ENCODE data around the gene PPP1R11. TPM values are rescaled to one million over a fixed set of nuclear protein-coding genes. Genes with fewer than 3 reads are reported as not detected.

The PPP1R11 gene
- total RNA-seq, 1 donor from 2014 or later: 8.9 TPM

DNA sequence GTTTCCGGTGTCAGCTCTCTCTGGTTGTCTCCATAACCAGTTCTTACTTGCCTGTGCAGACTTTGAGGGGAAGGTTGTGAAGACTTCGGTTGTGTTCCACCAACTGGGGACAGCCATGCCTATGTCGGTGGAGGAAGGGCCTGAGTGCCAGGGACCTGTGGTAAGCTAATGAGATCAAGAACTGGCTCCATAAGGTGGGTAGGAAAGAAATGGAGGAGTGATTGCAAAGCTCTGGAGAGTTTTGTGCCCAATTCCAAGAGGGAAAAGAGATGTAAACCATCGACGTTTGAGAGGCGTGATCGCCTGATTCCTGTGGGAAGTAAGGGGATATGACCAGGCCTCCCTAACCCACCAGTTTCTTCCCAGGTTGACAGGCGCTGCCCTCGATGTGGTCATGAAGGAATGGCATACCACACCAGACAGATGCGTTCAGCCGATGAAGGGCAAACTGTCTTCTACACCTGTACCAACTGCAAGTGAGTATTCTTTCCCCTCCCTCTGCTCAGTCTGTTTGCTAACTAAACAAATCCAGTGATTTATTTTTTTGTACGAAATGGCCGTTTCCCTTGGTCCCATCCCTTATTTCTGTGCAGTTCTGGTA, 5.0 kb upstream of the PPP1R11 start:
- DNase-seq (ENCODE audit: low spot score): no peak

DNA sequence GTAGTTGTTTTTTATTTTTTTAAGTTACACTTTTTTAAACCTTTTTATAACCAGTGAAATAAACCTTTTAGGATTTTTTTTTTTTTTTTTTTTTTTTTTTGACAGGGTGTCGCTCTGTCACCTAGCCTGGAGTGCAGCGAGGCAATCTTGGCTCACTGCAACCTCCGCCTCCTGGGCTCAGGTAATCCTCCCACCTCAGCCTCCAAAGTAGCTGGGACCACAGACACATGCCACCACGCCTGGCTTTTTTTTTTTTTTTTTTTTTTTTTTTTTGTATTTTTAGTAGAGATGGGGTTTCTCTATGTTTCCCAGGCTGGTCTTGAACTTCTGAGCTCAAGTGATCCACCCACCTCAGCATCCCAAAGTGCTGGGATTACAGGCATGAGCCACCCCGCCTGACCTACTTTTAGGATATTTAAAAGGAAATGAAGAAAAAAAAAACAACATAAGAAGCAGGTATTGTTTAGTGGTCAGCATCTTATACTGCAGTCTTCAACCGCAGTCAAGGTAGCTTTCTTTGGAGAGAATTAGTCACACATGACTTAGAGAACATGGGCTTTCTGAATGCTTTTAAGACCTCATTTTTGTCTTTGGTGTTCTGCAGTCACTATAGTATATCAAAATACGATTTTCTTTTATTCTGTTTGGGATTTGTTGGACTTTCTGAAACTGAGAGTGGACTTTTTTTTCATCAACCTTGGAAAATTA, 4.4 kb upstream of the PPP1R11 start:
- no peak for DNase-seq (ENCODE audit: low spot score)

- DNase-seq (ENCODE audit: low spot score): no peak
These were observed 3.7 kb upstream of the PPP1R11 start for GRCh38 chr6:30063315-30063714.

DNA sequence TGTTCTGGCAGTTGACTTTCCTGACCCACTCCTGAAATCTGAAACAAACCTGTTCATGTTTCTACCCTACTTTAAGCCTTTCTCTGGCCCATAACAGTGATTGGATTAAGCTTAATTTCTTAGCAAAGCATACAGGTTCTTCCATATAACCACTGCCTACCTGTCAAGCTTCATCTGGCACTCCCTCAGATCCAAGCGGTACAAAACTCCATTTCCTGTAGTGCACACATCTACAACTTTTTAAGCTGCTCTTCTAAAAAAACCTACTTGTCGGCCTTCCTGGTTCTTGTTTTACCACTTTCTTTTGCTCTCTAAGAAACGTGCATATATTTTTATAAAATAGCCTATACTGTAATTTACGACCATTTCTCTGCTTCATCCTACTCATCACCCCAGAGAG, 916 bp upstream of the PPP1R11 start:
- DNase-seq (ENCODE audit: low spot score): no peak

GRCh38 chr6:30067460-30068139, 602 bp downstream of the PPP1R11 start:
- DNase-seq (ENCODE audit: low spot score): no peak

DNA sequence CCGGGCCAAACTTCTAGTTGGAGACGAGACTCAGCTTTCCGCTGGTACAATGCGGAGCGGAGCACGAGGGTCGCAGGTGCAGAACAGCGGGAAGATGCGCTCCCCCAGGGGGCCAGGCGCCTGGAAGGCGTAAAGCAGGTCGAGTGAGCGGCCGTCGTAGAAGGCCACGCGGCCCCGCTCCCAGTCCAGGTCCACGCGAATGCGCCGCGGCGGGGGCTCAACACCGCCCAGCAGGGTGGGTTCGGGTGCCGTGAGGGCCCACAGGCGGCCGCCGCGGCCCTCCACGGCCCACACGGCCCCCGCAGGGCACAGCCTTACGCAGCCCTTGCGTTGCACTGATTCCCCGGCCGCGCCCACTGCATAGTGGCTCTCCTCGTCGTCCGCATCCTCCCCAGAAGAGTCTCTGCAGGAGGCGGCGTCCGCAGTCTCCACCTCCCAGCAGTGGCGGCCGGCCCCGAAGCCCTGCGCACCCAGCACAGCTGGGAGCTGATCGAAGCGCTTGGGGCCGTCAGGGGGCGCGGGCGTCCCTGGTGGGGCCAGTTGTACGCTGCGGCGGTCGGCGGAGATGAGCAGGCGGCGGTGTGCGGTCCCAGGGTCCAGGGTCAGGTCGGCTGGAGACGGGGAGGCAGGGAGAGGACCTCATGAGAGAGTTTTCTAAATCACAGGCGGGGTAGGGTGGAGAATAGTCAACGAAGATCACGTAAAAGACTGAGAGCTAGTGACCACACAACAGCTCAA, 4.3 kb downstream of the PPP1R11 start:
- DNase-seq (ENCODE audit: low spot score): peak; percentile 53

- DNase-seq (ENCODE audit: low spot score): no peak
These were observed 4.9 kb downstream of the PPP1R11 start for GRCh38 chr6:30071858-30072257.

GRCh38 chr6:30073489-30074235, 6.7 kb downstream of the PPP1R11 start:
- no peak for DNase-seq (ENCODE audit: low spot score)

GRCh38 chr6:30074331-30075093, 7.5 kb downstream of the PPP1R11 start:
- DNase-seq (ENCODE audit: low spot score): no peak

DNA sequence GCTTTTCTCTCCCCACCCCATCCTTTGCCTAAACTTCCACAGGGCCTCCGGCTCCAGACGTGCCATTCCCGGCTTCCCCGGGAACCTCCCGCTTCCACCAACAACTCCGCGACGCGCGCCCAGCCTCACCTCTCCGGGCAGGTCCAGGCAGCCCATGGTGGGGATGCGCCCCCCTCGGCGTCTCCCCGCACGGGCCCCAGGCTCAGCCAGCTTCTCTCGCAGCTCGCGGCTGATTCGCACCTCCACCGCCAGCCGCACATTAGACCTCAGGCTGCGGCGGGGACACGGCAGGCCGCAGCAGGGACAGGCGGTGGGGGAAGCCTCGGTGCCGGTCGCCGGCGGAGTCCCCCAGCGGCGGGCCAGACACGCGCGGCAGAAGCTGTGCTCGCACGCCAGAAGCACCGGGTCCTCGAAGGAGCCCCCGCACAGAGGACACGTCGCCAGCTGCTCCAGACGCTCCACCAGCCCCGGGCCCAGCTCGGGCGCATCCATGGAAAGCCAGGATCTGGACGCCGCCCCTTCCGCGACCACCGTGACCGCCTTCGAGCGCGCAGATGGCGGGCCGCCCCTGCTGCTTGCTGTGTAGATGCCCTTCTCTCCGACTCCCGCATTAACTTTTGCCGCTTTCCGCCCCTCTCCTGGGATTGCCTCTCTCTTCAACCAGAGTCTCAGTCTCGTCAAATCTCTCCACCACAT, 8.2 kb downstream of the PPP1R11 start, which contains the start of gene RNF39:
Gene RNF39, minus strand, starts transcription at position 676 of the 696 bp plus-strand sequence. Its CDS starts 184 bp downstream, at position 492.
- no peak for DNase-seq (ENCODE audit: low spot score)

GRCh38 chr6:30075790-30076732, 9.1 kb downstream of the PPP1R11 start:
- no peak for DNase-seq (ENCODE audit: low spot score)

- DNase-seq (ENCODE audit: low spot score): no peak
These were observed 10.2 kb downstream of the PPP1R11 start for GRCh38 chr6:30077218-30077617.

- DNase-seq (ENCODE audit: low spot score): no peak
These were observed 20.9 kb downstream of the PPP1R11 start for GRCh38 chr6:30087876-30088275.

DNA sequence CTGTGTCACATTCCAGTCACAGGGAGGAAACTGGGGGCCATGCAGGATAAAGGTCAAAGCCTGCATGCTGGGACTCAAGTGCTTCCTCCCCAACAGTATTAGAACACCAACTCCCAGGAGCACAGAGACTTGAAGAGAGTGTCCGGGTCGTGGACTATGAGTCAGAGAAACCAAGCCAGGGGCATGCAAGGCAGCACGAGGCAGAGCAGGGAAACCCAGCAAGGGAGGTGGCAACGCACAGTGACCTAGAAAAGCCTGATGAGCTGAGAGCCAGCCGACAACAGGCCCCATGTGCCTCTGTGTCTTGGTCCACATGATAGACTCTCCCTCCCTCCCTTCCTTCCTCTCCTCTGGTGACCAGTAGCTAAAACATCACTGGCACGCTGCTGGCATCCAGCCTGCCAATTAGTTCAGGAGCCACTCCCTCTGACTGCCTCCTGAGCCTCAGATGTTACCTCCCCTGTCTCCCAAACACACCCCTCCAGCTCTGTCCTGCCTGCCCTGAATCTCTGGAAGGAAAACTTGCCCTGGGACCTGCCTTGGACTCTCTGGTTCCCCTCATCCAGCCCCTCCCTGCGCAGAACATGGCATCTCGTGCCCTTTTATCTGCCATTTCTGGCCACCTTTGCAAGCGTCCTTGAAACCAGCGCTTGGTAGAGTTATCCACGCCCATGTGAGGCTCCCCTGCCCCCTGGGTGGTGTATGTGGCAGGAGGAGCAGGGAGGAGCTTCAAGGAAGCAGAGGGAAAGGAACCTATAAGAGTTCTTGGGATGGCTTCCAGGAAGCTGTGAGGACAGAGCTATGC, 24.8 kb downstream of the PPP1R11 start:
- no peak for DNase-seq (ENCODE audit: low spot score)

GRCh38 chr6:30092852-30093543, 26.0 kb downstream of the PPP1R11 start:
- DNase-seq (ENCODE audit: low spot score): no peak

DNA sequence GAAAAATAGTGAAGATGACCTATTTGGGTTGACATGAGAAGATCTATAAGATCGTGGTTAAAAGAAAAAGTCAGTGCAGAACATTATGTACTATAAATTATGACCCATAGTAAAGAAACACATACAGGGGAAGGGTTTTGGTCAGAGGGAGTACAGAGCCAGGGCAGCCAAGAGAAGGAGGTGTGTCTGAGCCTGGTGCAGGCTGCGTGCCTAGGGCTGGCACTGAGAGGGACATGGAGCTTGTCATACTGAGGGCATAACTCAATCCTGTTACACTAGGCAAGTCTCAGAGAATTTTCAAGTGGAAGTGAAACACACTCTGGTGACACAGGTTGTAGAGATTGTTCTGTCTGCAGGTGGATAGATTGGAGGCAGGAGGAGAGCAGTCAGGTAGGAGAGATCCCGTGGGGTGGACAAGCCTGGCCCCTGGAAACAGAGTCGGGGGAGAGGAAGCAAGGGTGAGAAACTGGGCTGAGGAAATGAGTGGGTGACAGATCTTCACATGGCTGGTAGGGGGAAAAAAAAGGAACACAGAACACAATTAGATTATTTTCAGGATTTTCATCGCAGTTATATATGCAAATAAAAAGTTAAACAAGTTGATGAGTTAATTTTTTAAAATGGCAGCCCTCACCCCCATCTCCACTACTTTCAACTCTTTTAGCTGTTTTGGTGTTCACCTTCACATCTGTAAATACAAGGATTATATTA, 27.1 kb downstream of the PPP1R11 start:
- no peak for DNase-seq (ENCODE audit: low spot score)

DNA sequence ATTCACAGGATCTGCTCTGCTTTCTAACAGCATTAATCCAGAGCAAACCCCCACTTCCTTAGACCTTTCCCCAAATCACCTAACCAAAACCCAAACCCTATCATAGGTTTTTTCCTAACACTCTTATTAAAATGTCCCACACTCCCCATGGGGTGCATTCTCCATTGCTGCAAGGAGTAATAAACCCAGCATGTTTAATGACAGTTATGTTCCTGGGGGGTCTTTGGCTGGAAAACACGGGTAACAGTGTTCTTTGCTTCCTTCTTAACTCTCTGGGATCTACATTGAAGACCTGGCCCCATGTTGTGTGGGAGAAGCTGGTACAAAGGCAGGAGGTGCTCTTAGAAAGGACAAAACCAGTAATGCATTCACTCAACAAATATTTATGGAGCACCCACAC, 29.8 kb downstream of the PPP1R11 start:
- no peak for DNase-seq (ENCODE audit: low spot score)

Data from umbilical cord (tissue), 2 donors.